Karpas-422 (cell line): Measurements from ENCODE around the gene CD53. TPM values are rescaled to one million over a fixed set of nuclear protein-coding genes. Genes with fewer than 3 reads are reported as not detected.

Experiments used
- DNase-seq: peaks from one replicate; pipeline ENCODE4 v3.0.0-alpha.2; 2015
- H2AFZ ChIP-seq: fragments of 200-600 bp; sonication (generic); 2 replicates; pipeline ENCODE4 v1.6.1; 2014; ENCODE audit warnings: antibody characterized with exemption, low read length, mixed read lengths
- H3K27ac ChIP-seq: fragments of 200-600 bp; sonication (generic); 2 replicates; pipeline ENCODE4 v1.5.1; 2014; ENCODE audit warnings: mild to moderate bottlenecking, low read length, moderate library complexity
- H3K27me3 ChIP-seq: fragments of 200-600 bp; sonication (generic); 2 replicates; pipeline ENCODE4 v1.6.1; 2014; ENCODE audit warnings: low read length, mixed read lengths
- H3K36me3 ChIP-seq: fragments of 200-600 bp; sonication (generic); 2 replicates; pipeline ENCODE4 v1.6.1; 2014; ENCODE audit warnings: low read length, mixed read lengths; ENCODE audit not compliant: insufficient read depth
- H3K4me1 ChIP-seq: fragments of 200-600 bp; sonication (generic); 2 replicates; pipeline ENCODE4 v1.6.1; 2014; ENCODE audit warnings: mild to moderate bottlenecking, low read length, mixed read lengths
- H3K4me2 ChIP-seq: fragments of 200-600 bp; sonication (generic); 2 replicates; pipeline ENCODE4 v1.6.1; 2014; ENCODE audit warnings: low read length, low read depth, mild to moderate bottlenecking; ENCODE audit not compliant: poor library complexity, severe bottlenecking
- H3K4me3 ChIP-seq: fragments of 200-600 bp; sonication (generic); 2 replicates; pipeline ENCODE4 v1.5.1; 2014; ENCODE audit warnings: mild to moderate bottlenecking, antibody characterized with exemption, low read length, mixed read lengths
- H3K79me2 ChIP-seq: fragments of 200-600 bp; sonication (generic); 2 replicates; pipeline ENCODE4 v1.6.1; 2014; ENCODE audit warnings: mild to moderate bottlenecking, low read length, mixed read lengths
- H3K9ac ChIP-seq: fragments of 200-600 bp; sonication (generic); 2 replicates; pipeline ENCODE4 v1.6.0; 2014; ENCODE audit warnings: low read length
- H3K9me2 ChIP-seq: fragments of 200-600 bp; sonication (generic), shearing (Covaris generic); replicated peaks from 2 replicates; pipeline ENCODE4 v1.6.0; 2014; ENCODE audit warnings: mild to moderate bottlenecking, low read length, moderate library complexity; ENCODE audit not compliant: insufficient read depth
- H3K9me3 ChIP-seq: fragments of 300-700, 200-600 bp; sonication (generic); 2 replicates; pipeline ENCODE4 v1.6.1; 2014; ENCODE audit warnings: low read length, mixed read lengths
- H4K20me1 ChIP-seq: fragments of 200-600 bp; sonication (generic); 2 replicates; pipeline ENCODE4 v1.6.1; 2014; ENCODE audit warnings: mild to moderate bottlenecking, antibody characterized with exemption, low read length, low read depth; ENCODE audit not compliant: insufficient read depth
- total RNA-seq: library from RNA; depleted of rRNA; stranded (reverse); fragments of >200 nt; shearing (Covaris generic); gene quantifications from 2 replicates; pipeline ENCODE4 v1.2.3, GENCODE V29; 2014; ENCODE audit warnings: low replicate concordance

CD53 gene
- total RNA-seq, 1 experiment from 2014 or later = 154 TPM

DNA sequence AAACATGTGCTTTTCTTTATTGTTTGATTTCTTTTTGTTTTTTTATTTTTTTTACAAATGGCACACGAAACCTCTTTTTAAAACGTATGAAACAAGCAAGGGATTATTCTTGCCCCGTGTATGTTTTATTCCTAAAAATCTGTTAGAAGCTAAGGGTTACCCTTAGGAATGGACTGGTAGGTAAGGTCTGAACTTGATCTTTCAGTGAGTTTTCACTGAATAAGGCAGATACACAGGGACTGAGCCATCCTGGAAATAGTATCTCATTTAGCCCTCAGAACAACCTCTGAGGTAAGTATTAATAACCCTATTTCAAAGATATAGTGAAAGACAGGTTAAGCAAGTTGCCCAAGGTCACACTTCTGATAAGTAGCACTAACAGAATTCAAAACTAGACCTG, 6.0 kb downstream of the CD53 start:
- Histone ChIP-seq H3K27ac (peak overlapping the region; percentile 10; the same call in 1 of the 2 replicates), H3K27me3 (no peaks in the 10 kb centered on the region), H3K4me3 (no peak overlapping the region), H2AFZ (no peak overlapping the region), H3K4me1 (peaks cover 76% of the 10 kb centered on the region), H3K9me3 (no peaks in the 10 kb centered on the region), H3K79me2 (peaks cover 52% of the 10 kb centered on the region), H3K4me2 (no peak overlapping the region), H4K20me1 (peaks cover 16% of the 10 kb centered on the region), H3K9ac (no peak overlapping the region), H3K9me2 (no peaks in the 10 kb centered on the region), H3K36me3 (peaks cover 16% of the 10 kb centered on the region)
- no peak for DNase-seq

GRCh38 chr1:110879758-110880606, 7.0 kb downstream of the CD53 start:
- H2AFZ ChIP-seq = no peak overlapping the region
- H3K27ac ChIP-seq = peak overlapping the region; percentile 44

DNA sequence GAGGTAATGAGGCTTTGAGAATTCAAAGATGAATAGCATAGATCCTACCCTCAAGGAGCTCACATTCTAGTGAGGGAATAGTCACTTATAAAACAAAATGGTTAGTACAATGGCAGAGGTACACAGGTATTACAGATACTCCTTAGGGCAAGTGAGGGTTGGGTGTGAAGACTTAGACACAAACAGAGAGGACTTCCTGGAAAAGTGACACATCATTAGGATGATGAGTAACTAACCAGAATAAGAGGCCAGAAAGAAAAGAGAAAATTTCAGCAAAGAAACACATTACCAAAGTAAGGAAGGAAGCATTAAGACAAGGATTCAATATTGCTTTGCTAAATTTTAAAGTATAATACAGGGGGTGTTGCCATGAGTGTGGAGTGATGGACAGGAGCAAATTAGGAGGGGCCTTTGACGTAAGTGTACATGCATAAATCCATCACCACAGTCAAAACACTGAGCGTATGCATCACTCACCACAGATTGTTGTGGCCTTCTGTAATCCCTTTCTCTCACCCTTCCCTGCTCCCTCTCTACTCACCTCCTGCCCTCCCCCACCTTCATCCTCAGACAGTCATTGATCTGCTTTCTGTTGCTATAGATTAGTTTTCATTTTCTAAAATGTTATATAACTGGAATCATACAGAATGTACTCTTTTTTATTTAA, 7.9 kb downstream of the CD53 start:
- DNase-seq = no peak
- Histone ChIP-seq H3K9ac (no peak overlapping the region), H3K9me3 (no peaks in the 10 kb centered on the region), H3K36me3 (peaks cover 16% of the 10 kb centered on the region), H3K9me2 (no peaks in the 10 kb centered on the region), H3K4me1 (peaks cover 57% of the 10 kb centered on the region), H3K4me2 (peak overlapping the region; percentile 30), H4K20me1 (peaks cover 16% of the 10 kb centered on the region), H3K27ac (peak overlapping the region; percentile 44), H3K27me3 (no peaks in the 10 kb centered on the region), H3K4me3 (no peak overlapping the region), H3K79me2 (peaks cover 57% of the 10 kb centered on the region), H2AFZ (no peak overlapping the region)

More at GRCh38 chr1:110879758-110880606, 7.0 kb downstream of the CD53 start:
- Histone ChIP-seq H3K4me1 (peaks cover 66% of the 10 kb centered on the region), H3K4me3 (peak overlapping the region; percentile 26; the same call in 1 of the 2 replicates), H3K27me3 (no peaks in the 10 kb centered on the region), H4K20me1 (peaks cover 16% of the 10 kb centered on the region), H3K36me3 (peaks cover 16% of the 10 kb centered on the region), H3K79me2 (peaks cover 55% of the 10 kb centered on the region), H3K4me2 (peak overlapping the region; percentile 30), H3K9ac (no peak overlapping the region), H3K9me2 (no peaks in the 10 kb centered on the region), H3K9me3 (no peaks in the 10 kb centered on the region)
- peak; percentile 77 for DNase-seq

DNA sequence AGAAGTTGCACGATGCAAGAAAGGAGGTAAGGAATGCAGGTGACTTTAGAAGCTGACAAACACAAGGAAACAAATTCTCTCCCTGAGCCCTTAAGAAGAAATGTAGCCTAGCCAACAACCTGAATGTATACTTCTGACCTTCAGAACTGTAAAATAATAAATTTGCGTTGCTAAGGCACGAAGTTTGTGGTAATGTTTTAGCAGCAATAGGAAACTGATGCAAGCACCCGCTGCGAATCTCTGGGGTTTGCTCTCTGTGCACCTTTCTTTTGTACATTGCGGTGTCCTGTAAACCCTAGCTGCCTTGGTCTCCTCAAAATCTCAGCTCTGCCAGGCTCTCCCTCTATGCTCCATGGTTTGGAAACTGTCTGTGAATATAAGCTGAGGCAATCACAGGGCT, 15.1 kb downstream of the CD53 start:
- Histone ChIP-seq H3K4me3 (no peak overlapping the region), H4K20me1 (no peaks in the 10 kb centered on the region), H3K36me3 (no peaks in the 10 kb centered on the region), H3K79me2 (peaks cover 43% of the 10 kb centered on the region), H3K4me1 (peaks cover 7% of the 10 kb centered on the region), H3K9me2 (no peaks in the 10 kb centered on the region), H3K27ac (no peak overlapping the region), H3K27me3 (no peaks in the 10 kb centered on the region), H2AFZ (no peak overlapping the region), H3K9ac (no peak overlapping the region), H3K9me3 (no peaks in the 10 kb centered on the region), H3K4me2 (no peak overlapping the region)
- DNase-seq = no peak

DNA sequence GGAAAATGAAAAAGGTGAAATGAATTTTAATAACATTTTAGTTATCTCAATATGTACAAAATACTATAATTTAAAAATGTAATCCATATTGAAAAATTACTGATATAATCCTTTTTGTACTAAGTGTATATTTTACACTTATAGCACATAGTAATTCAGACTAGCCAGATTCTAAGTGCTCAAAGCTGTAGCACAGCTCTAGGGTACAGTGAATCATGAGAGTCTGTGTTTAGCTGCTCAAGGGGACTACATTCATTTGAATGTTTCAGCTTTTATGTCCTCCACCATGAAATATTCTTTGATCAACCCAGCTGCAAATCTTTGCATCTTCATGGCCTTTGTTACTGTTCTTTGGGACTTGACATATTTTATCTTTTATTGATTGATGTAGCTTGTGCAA, 15.7 kb downstream of the CD53 start:
- Histone ChIP-seq H3K36me3 (no peaks in the 10 kb centered on the region), H4K20me1 (no peaks in the 10 kb centered on the region), H2AFZ (no peak overlapping the region), H3K27me3 (no peaks in the 10 kb centered on the region), H3K9ac (no peak overlapping the region), H3K9me2 (no peaks in the 10 kb centered on the region), H3K4me2 (no peak overlapping the region), H3K9me3 (no peaks in the 10 kb centered on the region), H3K79me2 (peaks cover 42% of the 10 kb centered on the region), H3K27ac (no peak overlapping the region), H3K4me1 (peaks cover 8% of the 10 kb centered on the region), H3K4me3 (no peak overlapping the region)
- DNase-seq = no peak

GRCh38 chr1:110890474-110891196, 17.7 kb downstream of the CD53 start:
- H2AFZ ChIP-seq = no peak overlapping the region
- DNase-seq = no peak
- H3K79me2 ChIP-seq = peaks cover 29% of the 10 kb centered on the region
- H3K4me3 ChIP-seq = no peak overlapping the region
- H3K9ac ChIP-seq = no peak overlapping the region
- peaks cover 7% of the 10 kb centered on the region; the same call in 1 of the 2 replicates for H3K36me3 ChIP-seq
- no peaks in the 10 kb centered on the region for H3K9me2 ChIP-seq
- H3K9me3 ChIP-seq = no peaks in the 10 kb centered on the region
- no peaks in the 10 kb centered on the region for H3K27me3 ChIP-seq
- H3K4me2 ChIP-seq = no peak overlapping the region
- no peak overlapping the region for H3K27ac ChIP-seq
- H4K20me1 ChIP-seq = no peaks in the 10 kb centered on the region
- peaks cover 14% of the 10 kb centered on the region for H3K4me1 ChIP-seq

DNA sequence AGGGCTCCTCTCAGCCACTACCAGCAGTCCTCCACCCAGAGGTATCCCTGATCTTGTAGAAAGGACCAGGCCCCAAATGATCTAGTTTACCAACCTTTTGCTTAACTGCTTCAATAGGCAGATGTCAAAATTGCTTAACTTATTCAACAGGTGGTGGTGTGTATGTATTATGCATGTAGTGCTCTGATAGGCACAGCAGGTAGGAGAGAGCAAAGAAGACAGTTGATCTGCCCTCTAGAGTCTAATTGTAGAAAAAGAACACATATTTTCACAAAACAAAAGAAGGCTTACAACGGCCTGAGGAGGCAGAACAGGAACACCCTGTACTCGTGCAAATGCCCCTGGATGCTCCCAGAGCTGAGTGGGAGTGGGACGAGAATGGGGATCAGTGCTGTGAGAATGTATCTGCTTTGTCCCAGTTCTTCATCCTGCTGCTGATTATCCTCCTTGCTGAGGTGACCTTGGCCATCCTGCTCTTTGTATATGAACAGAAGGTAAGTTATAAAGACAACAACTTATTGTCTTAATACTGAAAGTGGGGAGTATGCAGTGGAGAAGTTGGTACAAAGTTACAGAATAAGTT, 21.1 kb downstream of the CD53 start:
- Histone ChIP-seq H3K4me3 (no peak overlapping the region), H3K4me1 (peaks cover 8% of the 10 kb centered on the region), H2AFZ (no peak overlapping the region), H3K27me3 (no peaks in the 10 kb centered on the region), H4K20me1 (no peaks in the 10 kb centered on the region), H3K27ac (no peak overlapping the region), H3K4me2 (no peak overlapping the region), H3K9ac (no peak overlapping the region), H3K9me3 (no peaks in the 10 kb centered on the region), H3K36me3 (peaks cover 14% of the 10 kb centered on the region; the same call in 1 of the 2 replicates), H3K9me2 (no peaks in the 10 kb centered on the region), H3K79me2 (peaks cover 16% of the 10 kb centered on the region)
- DNase-seq = peak; percentile 60
